SK-N-MC (cell line): ENCODE data around the gene UNCX.
"Not testable (repeated sequence)": the region's sequence is repeated elsewhere in the genome, so short reads cannot be mapped to it uniquely, and the experiment has no call there.

ENCODE experiments used
- DNase-seq: peaks from one replicate; pipeline ENCODE4 v3.0.0-alpha.2; 2011; ENCODE audit warnings: low read depth, low spot score
- H3K27ac ChIP-seq: fragments of 200-600 bp; sonication (generic); 2 replicates; pipeline ENCODE4 v1.5.1; 2016; ENCODE audit warnings: mixed run types
- H3K36me3 ChIP-seq: fragments of 200-600 bp; sonication (generic); 2 replicates; pipeline ENCODE4 v1.6.1; 2017; ENCODE audit warnings: antibody characterized with exemption, low read length, mixed read lengths; ENCODE audit not compliant: insufficient read depth
- H3K4me3 ChIP-seq: fragments of 200-600 bp; sonication (generic); 2 replicates; pipeline ENCODE4 v1.5.1; 2016
- H3K9ac ChIP-seq: fragments of 200-600 bp; sonication (generic); 2 replicates; pipeline ENCODE4 v1.8.0; 2017; ENCODE audit warnings: mixed run types, mixed read lengths; ENCODE audit not compliant: insufficient read length
- H3K9me3 ChIP-seq: fragments of 200-600 bp; sonication (generic); 2 replicates; pipeline ENCODE4 v1.6.1; 2017; ENCODE audit warnings: low read depth, mild to moderate bottlenecking, antibody characterized with exemption, low read length, moderate library complexity, mixed read lengths
- EZH2 ChIP-seq: fragments of 200-600 bp; sonication (generic); IDR thresholded peaks from one replicate; pipeline ENCODE4 v1.6.1; 2017; ENCODE audit warnings: antibody characterized with exemption
- FOXP2 ChIP-seq: optimal IDR thresholded peaks from 2 replicates; pipeline ENCODE3; 2011; ENCODE audit warnings: mild to moderate bottlenecking, moderate library complexity; ENCODE audit not compliant: insufficient read depth; ENCODE audit errors: extremely low read length, control extremely low read depth
- POLR2AphosphoS5 ChIP-seq: IDR thresholded peaks from 2 replicates; pipeline ENCODE4 v1.6.1; 2012; ENCODE audit warnings: mild to moderate bottlenecking, low read depth, low read length, borderline replicate concordance

The UNCX gene

GRCh38 chr7:1232623-1233332 lies at the start of gene UNCX:
Gene UNCX, plus strand, starts transcription at chr7:1232872. Its CDS starts 146 bp downstream, at chr7:1233018.
- H3K36me3 ChIP-seq = no peaks in the 10 kb centered on the region
- TF ChIP-seq POLR2AphosphoS5 (no peak), FOXP2 (no peak), EZH2 (no peak)
- no peaks in the 10 kb centered on the region for H3K9me3 ChIP-seq
- H3K9ac ChIP-seq = peak within 1 kb of the TSS; percentile 45
- peak within 1 kb of the TSS; percentile 80 for H3K4me3 ChIP-seq
- no peak for DNase-seq
- H3K27ac ChIP-seq = no peak within 1 kb of the TSS; the same call in 1 of the 2 replicates

- Histone ChIP-seq H3K9ac (no peak overlapping the region), H3K9me3 (no peaks in the 10 kb centered on the region), H3K27ac (no peak overlapping the region), H3K36me3 (no peaks in the 10 kb centered on the region), H3K4me3 (no peak overlapping the region)
- DNase-seq = no peak
- no peak for TF ChIP-seq EZH2
- no peak for TF ChIP-seq POLR2AphosphoS5
- no peak for TF ChIP-seq FOXP2
Measured at GRCh38 chr7:1187127-1187526, 45.5 kb upstream of the UNCX start.

- Histone ChIP-seq H3K9ac (no peak overlapping the region), H3K4me3 (no peak overlapping the region), H3K9me3 (no peaks in the 10 kb centered on the region), H3K36me3 (no peaks in the 10 kb centered on the region), H3K27ac (no peak overlapping the region)
- TF ChIP-seq EZH2 = no peak
- DNase-seq = no peak
Measured at GRCh38 chr7:1188720-1189294, 43.9 kb upstream of the UNCX start.

GRCh38 chr7:1189986-1190772 lies 42.5 kb upstream of the UNCX start:
- H3K9me3 ChIP-seq = no peaks in the 10 kb centered on the region
- DNase-seq = no peak
- H3K27ac ChIP-seq = no peak overlapping the region
- no peak overlapping the region for H3K9ac ChIP-seq
- TF ChIP-seq POLR2AphosphoS5 = no peak
- TF ChIP-seq FOXP2 = no peak
- TF ChIP-seq EZH2 = no peak
- no peaks in the 10 kb centered on the region for H3K36me3 ChIP-seq
- no peak overlapping the region for H3K4me3 ChIP-seq

DNA sequence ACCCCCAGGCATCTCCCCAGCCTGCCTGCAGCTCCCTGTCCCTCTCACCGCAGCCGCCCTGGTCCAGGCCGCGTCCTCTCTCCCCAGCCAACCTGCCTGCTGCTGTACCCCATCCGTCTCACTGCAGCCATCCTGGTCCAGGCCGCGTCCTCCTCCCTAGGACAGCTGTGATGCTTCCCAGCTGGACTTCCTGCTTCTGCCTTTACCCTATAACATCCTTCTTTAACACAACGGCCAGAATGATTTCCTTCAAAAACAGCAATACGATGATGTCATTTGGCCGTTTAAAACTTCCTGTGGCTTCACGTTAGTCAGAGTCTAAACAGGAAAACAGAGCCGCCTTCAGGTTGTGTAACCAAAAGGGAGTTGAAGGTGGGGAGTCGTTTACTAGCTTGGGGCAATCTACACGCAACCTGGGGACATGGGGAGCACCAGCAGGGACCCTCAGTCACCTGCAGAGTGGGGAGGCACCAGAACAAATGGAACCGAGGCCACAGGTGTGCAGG lies 40.4 kb upstream of the UNCX start:
- Histone ChIP-seq H3K9ac (no peak overlapping the region), H3K4me3 (no peak overlapping the region), H3K27ac (no peak overlapping the region), H3K36me3 (no peaks in the 10 kb centered on the region), H3K9me3 (no peaks in the 10 kb centered on the region)
- DNase-seq = no peak
- TF ChIP-seq POLR2AphosphoS5 = no peak
- no peak for TF ChIP-seq EZH2
- TF ChIP-seq FOXP2 = no peak

GRCh38 chr7:1193593-1194424 lies 38.9 kb upstream of the UNCX start:
- DNase-seq = no peak
- Histone ChIP-seq H3K9ac (no peak overlapping the region), H3K27ac (no peak overlapping the region), H3K4me3 (no peak overlapping the region), H3K36me3 (no peaks in the 10 kb centered on the region), H3K9me3 (no peaks in the 10 kb centered on the region)
- TF ChIP-seq FOXP2 (no peak), EZH2 (no peak), POLR2AphosphoS5 (no peak)

GRCh38 chr7:1196441-1196840 lies 36.2 kb upstream of the UNCX start:
- H3K4me3 ChIP-seq, DNase-seq, H3K9ac ChIP-seq, H3K27ac ChIP-seq, H3K9me3 ChIP-seq, H3K36me3 ChIP-seq: not testable (repeated sequence)

- no peak overlapping the region for H3K4me3 ChIP-seq
- TF ChIP-seq FOXP2 = no peak
- DNase-seq = no peak
- H3K36me3 ChIP-seq = no peaks in the 10 kb centered on the region
- H3K27ac ChIP-seq = peak overlapping the region; percentile 91; the same call in 1 of the 2 replicates
- H3K9me3 ChIP-seq = no peaks in the 10 kb centered on the region
- no peak overlapping the region for H3K9ac ChIP-seq
Measured at GRCh38 chr7:1196950-1197349, 35.7 kb upstream of the UNCX start.
